HepG2 (cell line): ENCODE results near the gene BMF. TPM values are rescaled to one million over a fixed set of nuclear protein-coding genes. Genes with fewer than 3 reads are reported as not detected.

Experiments used
- KLF11 ChIP-seq: IDR thresholded peaks from 2 replicates; pipeline ENCODE4 v1.6.1; 2016; ENCODE audit warnings: missing compliant biosample characterization
- POLR2G ChIP-seq: fragments of 200-400 bp; formaldehyde crosslinking; IDR thresholded peaks from 2 replicates; pipeline ENCODE4 v1.6.1; 2018; ENCODE audit warnings: mild to moderate bottlenecking, low read depth, low read length, moderate library complexity
- RARA ChIP-seq: IDR thresholded peaks from 2 replicates; pipeline ENCODE4 v1.6.1; 2016; ENCODE audit warnings: missing genetic modification reagents, missing compliant biosample characterization
- SOX6 ChIP-seq, 2 experiments: fragments of 450-650 bp in 1 of 2; sonication (generic) in 1 of 2; formaldehyde crosslinking in 1 of 2; IDR thresholded peaks; 2 replicates each; pipeline versions ENCODE4 v1.4.0 to v1.6.1; 2017 to 2020; ENCODE audit warnings: antibody characterized with exemption in 1 of 2, mild to moderate bottlenecking in 1 of 2, missing genetic modification reagents in 1 of 2
- XRCC5 ChIP-seq: fragments of 200-400 bp; formaldehyde crosslinking; optimal IDR thresholded peaks from 2 replicates; pipeline ENCODE3; 2017; ENCODE audit warnings: mild to moderate bottlenecking, low read length
- ZMAT3 ChIP-seq: sonication (generic); formaldehyde crosslinking; conservative IDR thresholded peaks from 2 replicates; pipeline ENCODE4 v1.7.0; 2021; ENCODE audit warnings: missing genetic modification reagents
- ZNF124 ChIP-seq: sonication (generic); formaldehyde crosslinking; IDR thresholded peaks from 2 replicates; pipeline ENCODE4 v1.4.0; 2020; ENCODE audit warnings: missing genetic modification reagents
- ZNF292 ChIP-seq: sonication (generic); formaldehyde crosslinking; IDR thresholded peaks from 2 replicates; pipeline ENCODE4 v1.8.1; 2022; ENCODE audit warnings: mild to moderate bottlenecking, low read depth, missing genetic modification reagents, borderline replicate concordance
- ZNF337 ChIP-seq: sonication (generic); formaldehyde crosslinking; IDR thresholded peaks from 2 replicates; pipeline ENCODE4 v1.5.1; 2020; ENCODE audit warnings: missing genetic modification reagents, low read depth, mild to moderate bottlenecking, borderline replicate concordance
- ZNF788 ChIP-seq: sonication (generic); formaldehyde crosslinking; IDR thresholded peaks from 2 replicates; pipeline ENCODE4 v1.5.0; 2020; ENCODE audit warnings: mild to moderate bottlenecking, missing genetic modification reagents, borderline replicate concordance
- polyA plus RNA-seq, 8 experiments: library from polyadenylated mRNA; depleted of rRNA in 3 of 8; stranded (reverse) in 7 of 8; unstranded in 1 of 8; fragments of >200 nt; fragmentation: Illumina TruSeq in 4 of 8; extraction: Trizol in 4 of 8; gene quantifications; 2 replicates each; pipeline versions ENCODE4 v1.2.1 to v1.2.3, GENCODE V29; 2011 to 2016; ENCODE audit warnings: low read depth in 4 of 8, missing spikeins in 1 of 8, mixed read lengths in 1 of 8; ENCODE audit not compliant: insufficient read depth in 1 of 8
- total RNA-seq, 5 experiments: library from RNA; depleted of rRNA; stranded (reverse); fragments of >200 nt; fragmentation: Illumina TruSeq; extraction: Trizol; gene quantifications; 2 replicates each; pipeline ENCODE4 v1.2.3, GENCODE V29; 2016; ENCODE audit warnings: low read depth in 1 of 5
- TF ChIP-seq, protein P1 (sequence below): sonication (generic); formaldehyde crosslinking; IDR thresholded peaks from 2 replicates; pipeline ENCODE4 v1.4.0; 2020; ENCODE audit warnings: mild to moderate bottlenecking, low read depth, missing genetic modification reagents
- TF ChIP-seq, protein P2 (sequence below), 2 experiments: sonication (generic) in 1 of 2; formaldehyde crosslinking in 1 of 2; IDR thresholded peaks; 2 replicates each; pipeline versions ENCODE4 v1.4.0 to v1.6.1; 2016 to 2020; ENCODE audit warnings: borderline replicate concordance in 1 of 2, low read depth in 1 of 2, mild to moderate bottlenecking in 1 of 2, missing genetic modification reagents in 1 of 2
- TF ChIP-seq, protein P3 (sequence below): sonication (generic); formaldehyde crosslinking; IDR thresholded peaks from 2 replicates; pipeline ENCODE4 v1.5.0; 2020; ENCODE audit warnings: missing genetic modification reagents
- TF ChIP-seq, protein P4 (sequence below): IDR thresholded peaks from 2 replicates; pipeline ENCODE4 v1.6.1; 2018; ENCODE audit warnings: missing genetic modification reagents, mild to moderate bottlenecking, missing compliant biosample characterization
- TF ChIP-seq, protein P5 (sequence below): sonication (generic); formaldehyde crosslinking; IDR thresholded peaks from 2 replicates; pipeline ENCODE4 v1.5.0; 2020; ENCODE audit warnings: missing genetic modification reagents

BMF gene
- total and polyA plus RNA-seq, 2 of the 13 experiments (the other 11 are each of a cell fraction or from before 2014, with no cell fraction given), result 8.7 to 15.9 TPM

DNA sequence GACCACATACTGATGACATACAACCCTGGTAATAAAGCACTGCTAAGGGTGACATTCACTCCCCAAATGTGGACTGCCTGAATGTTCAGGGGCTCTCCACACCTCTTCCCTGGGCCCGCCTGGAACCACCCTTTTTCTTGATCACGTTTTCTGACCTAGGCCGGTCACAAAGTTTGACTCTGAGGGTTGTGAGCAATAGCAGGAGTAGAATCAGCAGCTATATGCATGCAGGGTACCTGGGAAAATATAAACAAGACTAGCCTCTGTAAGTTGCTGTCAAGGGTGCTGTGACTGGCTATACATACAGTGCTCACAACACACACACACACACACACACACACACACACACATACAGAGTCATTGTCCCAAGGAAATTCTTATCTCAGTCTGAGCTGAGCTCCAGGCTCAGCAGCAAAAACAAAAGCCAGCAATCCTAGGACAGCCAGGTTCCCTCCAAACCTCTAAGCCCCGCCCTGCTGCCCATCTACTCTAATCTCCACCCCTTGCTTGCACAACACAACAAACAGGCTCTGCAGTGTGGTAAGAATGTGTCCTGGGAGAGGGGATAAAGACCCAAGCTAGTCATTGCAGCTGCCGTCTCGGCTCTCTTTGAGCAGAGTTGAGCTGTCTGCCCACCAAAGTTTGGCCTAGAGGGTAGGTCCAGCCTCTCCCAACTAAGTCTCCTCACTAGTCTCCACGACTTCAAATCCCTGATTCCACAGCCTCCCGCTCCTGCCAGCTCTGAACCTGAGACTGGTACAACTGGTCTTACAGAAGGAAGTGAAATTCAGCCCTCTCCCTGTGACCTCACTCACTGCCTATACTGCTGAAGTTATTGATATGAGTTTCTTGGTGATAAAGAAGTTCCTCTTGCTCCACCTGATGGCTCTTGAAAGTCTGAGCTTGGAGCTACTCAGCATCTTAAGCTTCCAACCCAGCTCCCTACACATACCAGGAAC is 2.2 kb downstream of the BMF start (continued):
- TF ChIP-seq SOX6 (IDR thresholded peaks at IDR 0.05) (no peak), SOX6 (CRISPR knock-in tag; IDR thresholded peaks at IDR 0.05) (peak; percentile 75), RARA (CRISPR knock-in tag) (peak; percentile 55), ZMAT3 (CRISPR knock-in tag) (0 out of 2 replicates have a peak, but pooled peaks have one; percentile 62), XRCC5 (peak; percentile 57), POLR2G (peak; percentile 53; the same call in 1 of the 2 replicates), ZNF337 (CRISPR knock-in tag) (no peak), KLF11 (CRISPR knock-in tag) (peak; percentile 11; the same call in 1 of the 2 replicates), ZNF788 (peak; percentile 36; the same call in 1 of the 2 replicates), ZNF292 (CRISPR knock-in tag) (0 out of 2 replicates have a peak, but pooled peaks have one; percentile 30), ZNF124 (CRISPR knock-in tag) (0 out of 2 replicates have a peak, but pooled peaks have one; percentile 52)
- TF ChIP-seq, protein P1, sequence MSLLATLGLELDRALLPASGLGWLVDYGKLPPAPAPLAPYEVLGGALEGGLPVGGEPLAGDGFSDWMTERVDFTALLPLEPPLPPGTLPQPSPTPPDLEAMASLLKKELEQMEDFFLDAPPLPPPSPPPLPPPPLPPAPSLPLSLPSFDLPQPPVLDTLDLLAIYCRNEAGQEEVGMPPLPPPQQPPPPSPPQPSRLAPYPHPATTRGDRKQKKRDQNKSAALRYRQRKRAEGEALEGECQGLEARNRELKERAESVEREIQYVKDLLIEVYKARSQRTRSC, result no peak
- TF ChIP-seq, protein P2, sequence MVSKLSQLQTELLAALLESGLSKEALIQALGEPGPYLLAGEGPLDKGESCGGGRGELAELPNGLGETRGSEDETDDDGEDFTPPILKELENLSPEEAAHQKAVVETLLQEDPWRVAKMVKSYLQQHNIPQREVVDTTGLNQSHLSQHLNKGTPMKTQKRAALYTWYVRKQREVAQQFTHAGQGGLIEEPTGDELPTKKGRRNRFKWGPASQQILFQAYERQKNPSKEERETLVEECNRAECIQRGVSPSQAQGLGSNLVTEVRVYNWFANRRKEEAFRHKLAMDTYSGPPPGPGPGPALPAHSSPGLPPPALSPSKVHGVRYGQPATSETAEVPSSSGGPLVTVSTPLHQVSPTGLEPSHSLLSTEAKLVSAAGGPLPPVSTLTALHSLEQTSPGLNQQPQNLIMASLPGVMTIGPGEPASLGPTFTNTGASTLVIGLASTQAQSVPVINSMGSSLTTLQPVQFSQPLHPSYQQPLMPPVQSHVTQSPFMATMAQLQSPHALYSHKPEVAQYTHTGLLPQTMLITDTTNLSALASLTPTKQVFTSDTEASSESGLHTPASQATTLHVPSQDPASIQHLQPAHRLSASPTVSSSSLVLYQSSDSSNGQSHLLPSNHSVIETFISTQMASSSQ (IDR thresholded peaks at IDR 0.05; ENCODE audit: low read depth), result no peak
- TF ChIP-seq, protein P2 (CRISPR knock-in tag; IDR thresholded peaks at IDR 0.05; ENCODE audit: borderline replicate concordance), result no peak
- TF ChIP-seq, protein P3, sequence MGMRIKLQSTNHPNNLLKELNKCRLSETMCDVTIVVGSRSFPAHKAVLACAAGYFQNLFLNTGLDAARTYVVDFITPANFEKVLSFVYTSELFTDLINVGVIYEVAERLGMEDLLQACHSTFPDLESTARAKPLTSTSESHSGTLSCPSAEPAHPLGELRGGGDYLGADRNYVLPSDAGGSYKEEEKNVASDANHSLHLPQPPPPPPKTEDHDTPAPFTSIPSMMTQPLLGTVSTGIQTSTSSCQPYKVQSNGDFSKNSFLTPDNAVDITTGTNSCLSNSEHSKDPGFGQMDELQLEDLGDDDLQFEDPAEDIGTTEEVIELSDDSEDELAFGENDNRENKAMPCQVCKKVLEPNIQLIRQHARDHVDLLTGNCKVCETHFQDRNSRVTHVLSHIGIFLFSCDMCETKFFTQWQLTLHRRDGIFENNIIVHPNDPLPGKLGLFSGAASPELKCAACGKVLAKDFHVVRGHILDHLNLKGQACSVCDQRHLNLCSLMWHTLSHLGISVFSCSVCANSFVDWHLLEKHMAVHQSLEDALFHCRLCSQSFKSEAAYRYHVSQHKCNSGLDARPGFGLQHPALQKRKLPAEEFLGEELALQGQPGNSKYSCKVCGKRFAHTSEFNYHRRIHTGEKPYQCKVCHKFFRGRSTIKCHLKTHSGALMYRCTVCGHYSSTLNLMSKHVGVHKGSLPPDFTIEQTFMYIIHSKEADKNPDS, result no peak
- TF ChIP-seq, protein P4, sequence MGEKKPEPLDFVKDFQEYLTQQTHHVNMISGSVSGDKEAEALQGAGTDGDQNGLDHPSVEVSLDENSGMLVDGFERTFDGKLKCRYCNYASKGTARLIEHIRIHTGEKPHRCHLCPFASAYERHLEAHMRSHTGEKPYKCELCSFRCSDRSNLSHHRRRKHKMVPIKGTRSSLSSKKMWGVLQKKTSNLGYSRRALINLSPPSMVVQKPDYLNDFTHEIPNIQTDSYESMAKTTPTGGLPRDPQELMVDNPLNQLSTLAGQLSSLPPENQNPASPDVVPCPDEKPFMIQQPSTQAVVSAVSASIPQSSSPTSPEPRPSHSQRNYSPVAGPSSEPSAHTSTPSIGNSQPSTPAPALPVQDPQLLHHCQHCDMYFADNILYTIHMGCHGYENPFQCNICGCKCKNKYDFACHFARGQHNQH (CRISPR knock-in tag), result peak; percentile 62; the same call in 1 of the 2 replicates
- TF ChIP-seq, protein P5, sequence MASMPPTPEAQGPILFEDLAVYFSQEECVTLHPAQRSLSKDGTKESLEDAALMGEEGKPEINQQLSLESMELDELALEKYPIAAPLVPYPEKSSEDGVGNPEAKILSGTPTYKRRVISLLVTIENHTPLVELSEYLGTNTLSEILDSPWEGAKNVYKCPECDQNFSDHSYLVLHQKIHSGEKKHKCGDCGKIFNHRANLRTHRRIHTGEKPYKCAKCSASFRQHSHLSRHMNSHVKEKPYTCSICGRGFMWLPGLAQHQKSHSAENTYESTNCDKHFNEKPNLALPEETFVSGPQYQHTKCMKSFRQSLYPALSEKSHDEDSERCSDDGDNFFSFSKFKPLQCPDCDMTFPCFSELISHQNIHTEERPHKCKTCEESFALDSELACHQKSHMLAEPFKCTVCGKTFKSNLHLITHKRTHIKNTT (CRISPR knock-in tag), result no peak
